GM12878 (cell line): ENCODE measurements around the gene SEC31A. TPM values are rescaled to one million over a fixed set of nuclear protein-coding genes. Genes with fewer than 3 reads are reported as not detected.

Experiments used
- ATAC-seq: fragments of 200-7000 bp; cut with Tn5 transposase; 3 replicates; pipeline ENCODE4 v1.9.1; 2020; ENCODE audit warnings: mild to moderate bottlenecking, moderate library complexity
- BruUV-seq: library from RNA; stranded (reverse); fragments of 400-500 nt; replicated peaks from 2 replicates; lab custom pipeline; 2021; lab: Mats Ljungman, UMichigan
- CTCF ChIA-PET: fragments of 300-600 bp; sonication (Branson Sonifier 250); formaldehyde crosslinking; extraction: SDS; loops from one replicate; lab custom pipeline; 2021; ENCODE audit warnings: inconsistent platforms; lab: Yijun Ruan, JAX
- POLR2A ChIA-PET: fragments of 350-600 bp; formaldehyde crosslinking; extraction: SDS; loops from one replicate; lab custom pipeline; 2021; ENCODE audit warnings: inconsistent platforms; lab: Charles Lee
- RAD21 ChIA-PET: fragments of 300-600 bp; sonication (Branson Sonifier 250); formaldehyde crosslinking; loops from one replicate; lab custom pipeline; 2023; ENCODE audit warnings: antibody characterized with exemption; ENCODE audit not compliant: unreplicated experiment; lab: Charles Lee
- SMC1A ChIA-PET: fragments of 300-600 bp; sonication (Branson Sonifier 250); formaldehyde crosslinking; loops from one replicate; lab custom pipeline; 2023; ENCODE audit not compliant: unreplicated experiment, uncharacterized antibody; lab: Charles Lee
- DNase-seq: peaks from one replicate; pipeline ENCODE4 v3.0.0-alpha.2; 2011; ENCODE audit warnings: low read depth, low spot score
- FAIRE-seq: peaks from 3 replicates; lab custom pipeline; 2011; peaks lifted over from hg19 to GRCh38; lab: Jason Lieb, UNC
- H2AFZ ChIP-seq: 2 replicates; pipeline ENCODE4 v1.6.0; 2011; ENCODE audit warnings: low read depth, low read length, control low read depth; ENCODE audit not compliant: control insufficient read depth
- H3K27ac ChIP-seq: 2 replicates; pipeline ENCODE4 v1.5.1; 2011; ENCODE audit warnings: control low read depth; ENCODE audit not compliant: control insufficient read depth, insufficient read depth
- H3K27me3 ChIP-seq, 2 experiments: replicated peaks in 1 of 2; 2 replicates each; pipeline versions ENCODE4 v1.6.0 to v1.6.1; 2011; ENCODE audit warnings: low read length in 1 of 2; ENCODE audit not compliant: control insufficient read depth in 2 of 2, insufficient read depth in 2 of 2
- H3K36me3 ChIP-seq, 2 experiments: 2 replicates each; pipeline ENCODE4 v1.5.1; 2011; ENCODE audit warnings: low read length in 1 of 2; ENCODE audit not compliant: control insufficient read depth in 2 of 2, insufficient read depth in 2 of 2
- H3K4me1 ChIP-seq: 2 replicates; pipeline ENCODE4 v1.6.1; 2011; ENCODE audit warnings: mild to moderate bottlenecking, low read length, moderate library complexity, mixed read lengths; ENCODE audit not compliant: control insufficient read depth, insufficient read depth
- H3K4me2 ChIP-seq: 2 replicates; pipeline ENCODE4 v1.6.0; 2011; ENCODE audit warnings: control low read depth; ENCODE audit not compliant: control insufficient read depth, insufficient read depth
- H3K4me3 ChIP-seq: fragments of 200-600 bp; sonication (generic); 2 replicates; pipeline ENCODE4 v1.5.1; 2016
- H3K79me2 ChIP-seq: 2 replicates; pipeline ENCODE4 v1.6.0; 2011; ENCODE audit warnings: low read length; ENCODE audit not compliant: control insufficient read depth, insufficient read depth
- H3K9ac ChIP-seq: 2 replicates; pipeline ENCODE4 v1.8.0; 2011; ENCODE audit warnings: low read length, control low read depth, mixed read lengths; ENCODE audit not compliant: control insufficient read depth, insufficient read depth
- H3K9me3 ChIP-seq: replicated peaks from 3 replicates; pipeline ENCODE4 v1.5.1; 2011; ENCODE audit warnings: mild to moderate bottlenecking, low read length; ENCODE audit not compliant: control insufficient read depth, insufficient read depth
- H4K20me1 ChIP-seq: 2 replicates; pipeline ENCODE4 v1.6.0; 2011; ENCODE audit not compliant: control insufficient read depth, insufficient read depth
- ATF7 ChIP-seq: fragments of 450-650 bp; IDR thresholded peaks from 2 replicates; pipeline ENCODE4 v1.6.1; 2016; ENCODE audit warnings: low read depth, mild to moderate bottlenecking
- CBX5 ChIP-seq: sonication (generic); IDR thresholded peaks from 2 replicates; pipeline ENCODE4 v1.6.1; 2016; ENCODE audit warnings: low read depth, moderate library complexity, mild to moderate bottlenecking, inconsistent platforms
- EGR1 ChIP-seq, 2 experiments: IDR thresholded peaks; 1 replicate in 1 of 2; 2 replicates in 1 of 2; pipeline ENCODE4 v1.6.1; 2011 to 2012; ENCODE audit warnings: low read depth in 2 of 2, low read length in 2 of 2, borderline replicate concordance in 1 of 2, mild to moderate bottlenecking in 1 of 2, moderate library complexity in 1 of 2
- FOXM1 ChIP-seq: IDR thresholded peaks from 2 replicates; pipeline ENCODE4 v1.6.1; 2012; ENCODE audit warnings: low read depth, mild to moderate bottlenecking, inconsistent platforms, low read length, moderate library complexity
- IKZF1 ChIP-seq: fragments of 450-650 bp; conservative IDR thresholded peaks from 2 replicates; pipeline ENCODE4 v1.6.1; 2017; ENCODE audit warnings: antibody characterized with exemption, mild to moderate bottlenecking
- IKZF2 ChIP-seq, 2 experiments: fragments of 450-650 bp; IDR thresholded peaks; 2 replicates each; pipeline ENCODE4 v1.6.1; 2017; ENCODE audit warnings: mild to moderate bottlenecking in 2 of 2, moderate library complexity in 2 of 2
- MTA2 ChIP-seq: fragments of 450-650 bp; IDR thresholded peaks from 2 replicates; pipeline ENCODE4 v1.6.1; 2016; ENCODE audit warnings: low read depth, mild to moderate bottlenecking, moderate library complexity
- NR2C2 ChIP-seq: IDR thresholded peaks from 2 replicates; pipeline ENCODE4 v1.6.1; 2011; ENCODE audit warnings: borderline replicate concordance, low read depth; ENCODE audit not compliant: control insufficient read depth, insufficient read length
- POU2F2 ChIP-seq: IDR thresholded peaks from 3 replicates; pipeline ENCODE4 v1.6.1; 2011; ENCODE audit warnings: low read depth, mild to moderate bottlenecking, low read length, borderline replicate concordance
- RAD21 ChIP-seq: IDR thresholded peaks from 2 replicates; pipeline ENCODE4 v1.6.1; 2011; ENCODE audit warnings: mild to moderate bottlenecking, low read depth, low read length, moderate library complexity; ENCODE audit not compliant: insufficient read depth
- SMC3 ChIP-seq: IDR thresholded peaks from 2 replicates; pipeline ENCODE4 v1.6.1; 2011; ENCODE audit warnings: low read length, improper control_type of control experiment, borderline replicate concordance
- SREBF2 ChIP-seq: IDR thresholded peaks from 2 replicates; pipeline ENCODE4 v1.6.1; 2012; ENCODE audit warnings: mild to moderate bottlenecking, low read length
- STAT3 ChIP-seq: IDR thresholded peaks from 2 replicates; pipeline ENCODE4 v1.6.1; 2011; ENCODE audit warnings: low read depth, low read length, improper control_type of control experiment
- YY1 ChIP-seq: IDR thresholded peaks from 2 replicates; pipeline ENCODE4 v1.6.1; 2011; ENCODE audit warnings: low read depth, mild to moderate bottlenecking, low read length
- WGBS: methylation state at CpG from one replicate; pipeline ENCODE4 v1.1.6; 2016; ENCODE audit warnings: low lambda C conversion rate; ENCODE audit not compliant: insufficient replicate concordance, insufficient coverage; ENCODE audit errors: missing lambda C conversion rate; 5-methylcytosine and 5-hydroxymethylcytosine counted together
- in situ Hi-C: fragments of 300-500 bp; cut with MboI; formaldehyde crosslinking; loops from 9 replicates; pipeline ENCODE4 v1.14.3; 2018; ENCODE audit warnings: mixed read lengths
- intact Hi-C: fragments of 100-400 bp; cut with micrococcal nuclease; formaldehyde crosslinking; loops from one replicate; pipeline ENCODE4 v1.14.2; 2022; ENCODE audit not compliant: unreplicated experiment
- polyA plus RNA-seq, 11 experiments: library from polyadenylated mRNA; depleted of rRNA in 4 of 11; unstranded in 6 of 11; stranded (reverse) in 5 of 11; fragments of >200 nt; fragmentation: Nextera tagmentation in 4 of 11; fragmentation: Illumina TruSeq in 1 of 11; extraction: Ambion mirVana in 4 of 11; extraction: Trizol in 1 of 11; gene quantifications; 1 replicate in 1 of 11; 2 replicates in 10 of 11; pipeline versions ENCODE4 v1.2.1 to v1.2.3, GENCODE V29; 2011 to 2016; ENCODE audit warnings: inconsistent platforms in 2 of 11, missing spikeins in 2 of 11, low read depth in 1 of 11
- total RNA-seq, 4 experiments: library from RNA; depleted of rRNA in 3 of 4; stranded (reverse); fragments of >200 nt in 3 of 4; fragmentation: Illumina TruSeq in 1 of 4; extraction: Trizol in 1 of 4; gene quantifications; 2 replicates each; pipeline versions ENCODE4 v1.2.1 to v1.2.3, GENCODE V29; 2013 to 2021
- TF ChIP-seq, protein P1 (sequence below): IDR thresholded peaks from 2 replicates; pipeline ENCODE4 v1.6.1; 2011; ENCODE audit warnings: borderline replicate concordance, low read depth, mild to moderate bottlenecking, moderate library complexity, mixed read lengths, low read length; ENCODE audit not compliant: insufficient read depth; ENCODE audit errors: extremely low read length
- TF ChIP-seq, protein P2 (sequence below): fragments of 450-650 bp; IDR thresholded peaks from 2 replicates; pipeline ENCODE4 v1.6.1; 2017; ENCODE audit warnings: mild to moderate bottlenecking, moderate library complexity

SEC31A gene
- total and polyA plus RNA-seq, 10 of the 15 experiments (the other 5 are each of a cell fraction or from before 2014, with no cell fraction given) = 74.6 to 171 (median 129) TPM

- no TSS peak for BruUV-seq
- intact Hi-C loops = loop anchor here (5.0 kb wide), 2 partner anchors 220 to 565 kb away; partner anchors contain the start of genes HELQ, MRPS18C and PLAC8
- Histone ChIP-seq H3K4me2 (peak overlapping the region; percentile 43), H3K4me3 (peak overlapping the region; percentile 68; the same call in 1 of the 2 replicates), H4K20me1 (no peaks in the 10 kb centered on the region)
- no peak for ATAC-seq
- POLR2A ChIA-PET = interaction anchor here (0.9 to 1.1 kb wide), 6 partner anchors 8 to 463 kb away, joined by 3 to 6 read pairs (median 4); partner anchors contain the start of gene THAP9
- DNase-seq = no peak
- no peak for TF ChIP-seq NR2C2
- TF ChIP-seq EGR1 (IDR thresholded peaks at IDR 0.05; ENCODE audit: borderline replicate concordance in 1 of 2, low read depth in 2 of 2, low read length in 2 of 2) = no peak
- TF ChIP-seq CBX5 = no peak
- TF ChIP-seq IKZF2 (IDR thresholded peaks at IDR 0.05) = no peak
- TF ChIP-seq, protein P1, sequence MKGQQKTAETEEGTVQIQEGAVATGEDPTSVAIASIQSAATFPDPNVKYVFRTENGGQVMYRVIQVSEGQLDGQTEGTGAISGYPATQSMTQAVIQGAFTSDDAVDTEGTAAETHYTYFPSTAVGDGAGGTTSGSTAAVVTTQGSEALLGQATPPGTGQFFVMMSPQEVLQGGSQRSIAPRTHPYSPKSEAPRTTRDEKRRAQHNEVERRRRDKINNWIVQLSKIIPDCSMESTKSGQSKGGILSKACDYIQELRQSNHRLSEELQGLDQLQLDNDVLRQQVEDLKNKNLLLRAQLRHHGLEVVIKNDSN = no peak
- TF ChIP-seq STAT3 = no peak
- no peak for TF ChIP-seq ATF7
- no peak for TF ChIP-seq FOXM1
- TF ChIP-seq SREBF2 = no peak
- TF ChIP-seq POU2F2 = no peak
- TF ChIP-seq IKZF1 = no peak
- TF ChIP-seq RAD21 = no peak
- no peak for TF ChIP-seq SMC3
- TF ChIP-seq, protein P2, sequence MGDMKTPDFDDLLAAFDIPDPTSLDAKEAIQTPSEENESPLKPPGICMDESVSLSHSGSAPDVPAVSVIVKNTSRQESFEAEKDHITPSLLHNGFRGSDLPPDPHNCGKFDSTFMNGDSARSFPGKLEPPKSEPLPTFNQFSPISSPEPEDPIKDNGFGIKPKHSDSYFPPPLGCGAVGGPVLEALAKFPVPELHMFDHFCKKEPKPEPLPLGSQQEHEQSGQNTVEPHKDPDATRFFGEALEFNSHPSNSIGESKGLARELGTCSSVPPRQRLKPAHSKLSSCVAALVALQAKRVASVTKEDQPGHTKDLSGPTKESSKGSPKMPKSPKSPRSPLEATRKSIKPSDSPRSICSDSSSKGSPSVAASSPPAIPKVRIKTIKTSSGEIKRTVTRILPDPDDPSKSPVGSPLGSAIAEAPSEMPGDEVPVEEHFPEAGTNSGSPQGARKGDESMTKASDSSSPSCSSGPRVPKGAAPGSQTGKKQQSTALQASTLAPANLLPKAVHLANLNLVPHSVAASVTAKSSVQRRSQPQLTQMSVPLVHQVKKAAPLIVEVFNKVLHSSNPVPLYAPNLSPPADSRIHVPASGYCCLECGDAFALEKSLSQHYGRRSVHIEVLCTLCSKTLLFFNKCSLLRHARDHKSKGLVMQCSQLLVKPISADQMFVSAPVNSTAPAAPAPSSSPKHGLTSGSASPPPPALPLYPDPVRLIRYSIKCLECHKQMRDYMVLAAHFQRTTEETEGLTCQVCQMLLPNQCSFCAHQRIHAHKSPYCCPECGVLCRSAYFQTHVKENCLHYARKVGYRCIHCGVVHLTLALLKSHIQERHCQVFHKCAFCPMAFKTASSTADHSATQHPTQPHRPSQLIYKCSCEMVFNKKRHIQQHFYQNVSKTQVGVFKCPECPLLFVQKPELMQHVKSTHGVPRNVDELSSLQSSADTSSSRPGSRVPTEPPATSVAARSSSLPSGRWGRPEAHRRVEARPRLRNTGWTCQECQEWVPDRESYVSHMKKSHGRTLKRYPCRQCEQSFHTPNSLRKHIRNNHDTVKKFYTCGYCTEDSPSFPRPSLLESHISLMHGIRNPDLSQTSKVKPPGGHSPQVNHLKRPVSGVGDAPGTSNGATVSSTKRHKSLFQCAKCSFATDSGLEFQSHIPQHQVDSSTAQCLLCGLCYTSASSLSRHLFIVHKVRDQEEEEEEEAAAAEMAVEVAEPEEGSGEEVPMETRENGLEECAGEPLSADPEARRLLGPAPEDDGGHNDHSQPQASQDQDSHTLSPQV = no peak
- no peak for TF ChIP-seq YY1
- no peak for TF ChIP-seq MTA2
- TF ChIP-seq, all 136 proteins: peak for 0
- Histone ChIP-seq H2AFZ (no peak overlapping the region), H3K9me3 (no peaks in the 10 kb centered on the region), H3K4me1 (peaks cover 3% of the 10 kb centered on the region; the same call in 1 of the 2 replicates), H3K27me3 (no peaks in the 10 kb centered on the region), H3K27ac (no peak overlapping the region), H3K9ac (peak overlapping the region; percentile 98; the same call in 1 of the 2 replicates), H3K36me3 (peaks cover 0 to 16% of the 10 kb centered on the region in 2 experiments; a peak in 3 of 4 replicates), H3K79me2 (peaks cover 50% of the 10 kb centered on the region)
- ChIA-PET RAD21 (interaction anchor here (0.8 to 1.4 kb wide), 3 partner anchors 14 to 389 kb away, joined by 4 to 8 read pairs (median 5); no protein-coding TSS in a partner anchor), CTCF (interaction anchor here (0.8 to 1.7 kb wide), 7 partner anchors 8 to 388 kb away, joined by 3 to 6 read pairs (median 3); partner anchors contain the start of genes COPS4 and THAP9), SMC1A (interaction anchor here (0.9 to 2.5 kb wide), 6 partner anchors 8 to 182 kb away, joined by 3 to 10 read pairs (median 6); partner anchors contain the start of genes LIN54 and THAP9)
- in situ Hi-C loops = loop anchor here (5.0 kb wide), 2 partner anchors 120 to 390 kb away; partner anchors contain the start of genes COQ2 and LIN54
- 61% methylated on average over 1 of the region's 1 CpG for WGBS
- FAIRE-seq = no peak
Observed at GRCh38 chr4:82892467-82892802, 1.5 kb upstream of the SEC31A start.
